GM21526 (cell line): ENCODE results near the gene SSH3.

Source experiments
- ATAC-seq: cut with Tn5 transposase; IDR thresholded peaks from one replicate; pipeline ENCODE4 v1.9.1; 2021; ENCODE audit warnings: moderate library complexity; ENCODE audit not compliant: unreplicated experiment, low FRiP score

Gene SSH3

GRCh38 chr11:67345247-67345919, 42.1 kb downstream of the SSH3 start:
- no peak for ATAC-seq

GRCh38 chr11:67345920-67346819, 42.8 kb downstream of the SSH3 start:
- no peak for ATAC-seq

GRCh38 chr11:67347964-67348749, 44.8 kb downstream of the SSH3 start:
- ATAC-seq, result no peak

- no peak for ATAC-seq
Observed at GRCh38 chr11:67349036-67349435, 45.7 kb downstream of the SSH3 start.

GRCh38 chr11:67349457-67349856, 46.1 kb downstream of the SSH3 start:
- no peak for ATAC-seq

GRCh38 chr11:67349928-67350465, 46.7 kb downstream of the SSH3 start:
- ATAC-seq, result no peak

DNA sequence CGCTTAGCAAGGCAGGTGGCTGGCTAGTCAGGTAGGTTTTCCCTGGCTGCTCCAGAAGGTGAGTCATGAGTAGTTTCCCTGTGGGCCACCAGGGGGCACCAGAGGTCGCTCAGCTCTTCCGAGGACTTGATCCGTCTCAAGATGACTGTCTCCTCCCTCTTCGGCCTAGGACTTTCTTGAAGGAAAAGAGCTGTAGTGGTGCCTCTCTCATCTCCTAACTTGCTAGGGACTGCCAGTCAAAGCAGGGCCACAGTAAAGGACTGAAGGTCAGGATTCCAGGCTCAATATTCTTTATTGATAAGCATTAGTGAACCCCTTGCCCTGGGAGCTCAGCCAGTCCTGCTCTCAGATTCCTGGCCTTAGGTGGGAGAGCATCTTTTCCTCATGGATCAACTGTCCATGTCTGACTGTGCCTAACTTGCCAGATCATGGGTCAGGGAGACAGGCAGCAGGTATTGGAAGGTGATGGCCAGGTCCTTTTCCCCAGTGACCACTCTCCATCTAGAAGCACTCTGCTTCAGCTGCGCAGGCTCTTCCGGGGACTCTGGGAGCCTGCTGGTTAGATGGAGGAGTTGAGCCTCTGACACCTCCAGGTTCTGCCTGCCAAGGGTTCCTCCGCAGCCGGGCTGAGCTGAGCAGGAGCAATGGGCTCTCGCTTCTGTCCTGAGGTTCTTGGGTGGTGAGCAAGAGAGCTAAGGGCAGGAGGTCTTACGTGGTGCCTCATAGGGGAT, 48.1 kb downstream of the SSH3 start:
- no peak for ATAC-seq

GRCh38 chr11:67352546-67353316, 49.4 kb downstream of the SSH3 start:
- peak; percentile 6 for ATAC-seq

GRCh38 chr11:67353317-67354074, 50.2 kb downstream of the SSH3 start, which contains the start of gene POLD4:
Gene POLD4, minus strand, starts transcription at chr11:67353546. Its CDS starts 147 bp downstream, at chr11:67353399.
- peak; percentile 67 for ATAC-seq

DNA sequence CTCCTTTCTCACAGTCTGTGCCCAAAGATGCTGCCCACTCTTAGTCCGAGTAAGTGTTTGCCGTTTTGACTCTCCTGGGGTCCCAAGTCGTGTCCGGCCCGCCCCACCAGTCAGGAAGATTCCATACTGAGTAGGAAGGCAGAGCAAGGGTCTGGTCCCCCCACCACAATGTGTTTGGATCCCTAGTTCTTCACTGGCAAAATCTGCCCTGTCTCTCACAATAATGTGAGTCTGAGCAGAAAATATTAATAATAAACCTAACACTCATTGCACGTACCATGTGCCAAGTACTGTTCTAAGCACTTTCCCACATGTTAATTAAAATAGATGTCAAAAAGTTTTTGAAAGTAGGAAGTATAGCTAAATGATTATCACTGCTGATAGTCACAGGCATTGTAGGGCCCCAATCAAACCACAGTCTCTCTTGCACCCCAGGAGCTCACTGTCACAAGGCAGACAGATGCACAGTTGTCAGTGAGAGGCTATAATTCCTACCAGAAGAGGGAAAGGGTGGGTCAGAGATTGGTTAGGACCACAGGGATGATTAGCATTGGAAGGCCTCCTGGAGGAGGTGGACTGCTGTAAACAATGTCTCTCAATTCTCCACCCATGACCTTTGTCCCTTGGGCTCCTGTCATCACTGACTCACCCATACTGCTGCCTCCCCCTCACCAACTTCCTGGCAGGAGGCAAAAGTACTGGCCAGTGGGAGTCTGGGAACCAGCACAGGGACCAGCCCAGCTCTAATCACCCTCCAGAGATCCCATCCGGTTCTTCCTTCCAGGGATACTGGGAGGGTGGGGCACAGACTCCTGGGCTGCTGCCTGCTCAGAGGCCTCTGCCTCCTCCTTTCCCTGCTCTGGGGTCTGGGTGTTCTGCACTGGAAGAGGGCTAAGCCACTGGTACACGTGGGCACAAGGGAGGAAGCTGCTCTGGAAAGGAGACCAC, 51.0 kb downstream of the SSH3 start:
- no peak for ATAC-seq

GRCh38 chr11:67355023-67355793, 51.9 kb downstream of the SSH3 start:
- no peak for ATAC-seq

DNA sequence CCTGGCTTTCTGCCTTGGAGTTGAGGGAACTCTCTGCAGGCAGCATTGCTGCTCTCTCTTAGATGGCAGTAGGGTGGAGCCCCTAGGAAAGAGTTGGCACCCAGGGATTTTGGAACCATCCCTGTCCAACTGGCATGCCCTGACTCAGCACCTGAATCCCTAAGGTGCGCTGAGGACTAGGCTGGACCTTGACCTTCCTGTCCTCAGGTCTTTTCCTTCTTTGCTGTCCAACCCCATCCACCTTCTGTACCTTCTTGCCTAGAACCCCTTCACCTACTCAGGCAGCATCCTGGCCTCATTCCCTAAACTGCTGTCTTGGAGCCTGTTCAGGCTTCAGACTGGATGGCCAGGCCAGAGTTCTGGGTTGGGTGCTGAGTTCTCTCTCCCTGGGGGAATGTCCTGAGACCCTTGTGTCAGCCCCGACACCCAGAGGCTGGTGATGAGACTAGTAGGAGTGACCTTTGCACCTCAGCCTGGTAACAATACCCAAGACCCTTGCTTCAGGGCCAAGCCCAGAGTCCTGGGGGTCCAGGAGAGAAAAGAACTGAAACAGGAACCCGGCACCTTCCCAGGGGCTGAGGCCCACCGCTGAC, 52.6 kb downstream of the SSH3 start:
- no peak for ATAC-seq

DNA sequence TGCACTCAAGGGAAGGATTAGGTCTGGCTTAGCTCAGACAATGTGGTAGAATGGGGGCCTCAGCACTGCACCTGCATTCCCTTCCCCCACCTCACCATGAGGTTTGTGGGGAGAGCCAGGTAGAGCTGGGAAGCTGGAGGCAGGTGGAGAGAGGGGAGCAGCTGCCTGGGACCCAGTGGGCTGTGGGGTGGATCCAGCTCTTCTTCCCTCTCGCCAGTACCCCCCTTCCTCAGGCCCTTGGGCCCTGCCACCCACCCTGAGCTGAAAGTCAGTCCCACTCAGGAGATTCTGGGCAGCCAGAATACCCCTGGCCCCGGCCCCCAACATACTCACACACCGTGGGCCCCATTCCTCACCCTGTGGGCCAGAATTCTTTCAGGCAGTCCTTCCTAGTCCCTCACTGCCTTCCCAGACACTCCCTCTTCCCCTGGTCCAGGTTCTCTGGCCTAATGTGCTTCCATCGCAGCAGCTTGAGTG, 53.1 kb downstream of the SSH3 start:
- no peak for ATAC-seq

GRCh38 chr11:67356864-67357561, 53.7 kb downstream of the SSH3 start:
- ATAC-seq, result no peak

DNA sequence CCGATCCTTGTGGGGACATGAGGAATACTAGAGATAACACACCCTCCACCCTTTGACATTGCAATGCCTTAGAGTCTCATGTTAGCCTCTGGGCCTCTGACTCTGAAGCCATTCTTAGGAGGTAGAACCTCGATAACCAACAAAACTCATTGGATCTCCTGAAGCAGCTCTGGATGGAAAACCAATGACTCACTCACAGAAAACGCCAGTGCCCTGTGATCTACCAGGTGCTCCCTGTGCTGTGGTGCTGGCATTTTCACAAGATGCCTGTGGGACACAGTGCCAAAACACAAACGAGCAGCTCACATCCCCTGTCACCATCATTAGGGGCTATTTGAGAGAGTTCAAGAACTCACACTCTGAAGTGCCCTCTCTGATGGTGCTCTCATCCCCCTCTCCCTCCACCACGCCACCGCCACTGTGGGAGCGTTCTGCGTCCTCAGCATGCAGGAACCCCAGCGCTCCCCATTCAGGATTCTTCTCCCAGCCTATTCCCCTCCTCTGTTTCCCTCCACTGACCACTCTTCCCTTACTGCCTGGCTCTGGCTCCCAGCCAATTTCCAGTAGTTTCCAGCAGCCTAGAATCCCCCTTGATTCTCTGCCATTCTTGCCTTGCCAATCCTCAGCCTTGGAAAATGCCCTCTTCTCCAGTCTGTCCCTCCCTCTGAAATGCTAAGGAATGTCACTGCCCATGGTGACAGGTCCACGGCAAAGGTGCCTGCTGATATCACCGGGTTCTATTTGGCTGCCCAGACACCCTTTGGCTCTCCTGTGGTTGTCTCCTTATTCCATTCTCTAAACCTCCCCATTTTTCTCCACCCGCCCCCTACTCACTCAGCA, 54.7 kb downstream of the SSH3 start:
- no peak for ATAC-seq
